K562 (cell line): ENCODE data around the gene HCN1. TPM values are rescaled to one million over a fixed set of nuclear protein-coding genes. Genes with fewer than 3 reads are reported as not detected.
"Not testable (repeated sequence)": the region's sequence is repeated elsewhere in the genome, so short reads cannot be mapped to it uniquely, and the experiment has no call there.

Experiments
- ATAC-seq: fragments of 200-7000 bp; cut with Tn5 transposase; 3 replicates; pipeline ENCODE4 v1.9.1; 2020; ENCODE audit warnings: moderate library complexity
- BruUV-seq: library from RNA; stranded (reverse); fragments of 400-500 nt; replicated peaks from 2 replicates; lab custom pipeline; 2021; lab: Mats Ljungman, UMichigan
- CTCF ChIA-PET: fragments of 300-600 bp; formaldehyde crosslinking; extraction: SDS; loops from one replicate; lab custom pipeline; 2021; ENCODE audit warnings: low intra/inter-chr PET ratio; lab: Yijun Ruan, JAX
- POLR2A ChIA-PET: fragments of 300-600, 350-650 bp; sonication (Branson Sonifier 250); formaldehyde crosslinking; extraction: SDS; loops from one replicate; lab custom pipeline; 2021; ENCODE audit warnings: antibody characterized with exemption, inconsistent platforms; lab: Yijun Ruan, JAX
- DNase-seq, 4 experiments: peaks; one replicate each; pipeline versions ENCODE4 v3.0.0 to v3.0.0-alpha.2; 2011 to 2018; ENCODE audit warnings: low spot score in 3 of 4, mixed read lengths in 3 of 4; ENCODE audit errors: extremely low read depth in 1 of 4
- FAIRE-seq: peaks from 2 replicates; lab custom pipeline; 2011; peaks lifted over from hg19 to GRCh38; lab: Jason Lieb, UNC
- H2AFZ ChIP-seq: 2 replicates; pipeline ENCODE4 v1.6.0; 2011; ENCODE audit warnings: low read depth, low read length, control low read depth, inconsistent platforms
- H3K27ac ChIP-seq: fragments of 200-600 bp; 3 replicates; pipeline ENCODE4 v1.8.0; 2011; ENCODE audit warnings: low read depth, mild to moderate bottlenecking, control low read depth, inconsistent platforms, low read length, moderate library complexity, mixed read lengths; ENCODE audit errors: extremely low read depth
- H3K27me3 ChIP-seq, 2 experiments: fragments of 300-600 bp in 1 of 2; 2 replicates in 1 of 2; 3 replicates in 1 of 2; pipeline versions ENCODE4 v1.6.0 to v1.8.0; 2011; ENCODE audit warnings: inconsistent platforms in 2 of 2, low read length in 2 of 2, mild to moderate bottlenecking in 1 of 2, mixed read lengths in 1 of 2, moderate library complexity in 1 of 2; ENCODE audit not compliant: control insufficient read depth in 2 of 2, insufficient read depth in 2 of 2
- H3K36me3 ChIP-seq: fragments of 300-600 bp; 3 replicates; pipeline ENCODE4 v1.8.0; 2011; ENCODE audit warnings: mild to moderate bottlenecking, low read length, inconsistent platforms; ENCODE audit not compliant: control insufficient read depth, insufficient read depth
- H3K4me1 ChIP-seq, 2 experiments: fragments of 200-600 bp in 1 of 2; replicated peaks in 1 of 2; 2 replicates in 1 of 2; 3 replicates in 1 of 2; pipeline versions ENCODE4 v1.5.1 to v1.8.0; 2011; ENCODE audit warnings: inconsistent platforms in 2 of 2, low read length in 2 of 2, mild to moderate bottlenecking in 1 of 2, mixed read lengths in 1 of 2, moderate library complexity in 1 of 2; ENCODE audit not compliant: control insufficient read depth in 2 of 2, insufficient read depth in 2 of 2
- H3K4me2 ChIP-seq: 2 replicates; pipeline ENCODE4 v1.6.1; 2011; ENCODE audit warnings: low read length, control low read depth, inconsistent platforms, mixed read lengths; ENCODE audit not compliant: insufficient read depth
- H3K4me3 ChIP-seq: fragments of 200-600 bp; sonication (generic), shearing (Covaris generic); 2 replicates; pipeline ENCODE4 v1.5.1; 2016; ENCODE audit warnings: control low read depth, inconsistent platforms
- H3K79me2 ChIP-seq: fragments of 200-600 bp; 3 replicates; pipeline ENCODE4 v1.8.0; 2011; ENCODE audit warnings: low read length, inconsistent platforms; ENCODE audit not compliant: control insufficient read depth, insufficient read depth
- H3K9ac ChIP-seq, 2 experiments: 2 replicates each; pipeline versions ENCODE4 v1.6.0 to v1.6.1; 2011; ENCODE audit warnings: low read depth in 2 of 2, low read length in 2 of 2, control low read depth in 1 of 2, inconsistent platforms in 1 of 2, mild to moderate bottlenecking in 1 of 2, mixed read lengths in 1 of 2; ENCODE audit not compliant: insufficient read depth in 1 of 2
- H3K9me1 ChIP-seq: one replicate; pipeline ENCODE4 v1.6.0; 2011; ENCODE audit warnings: inconsistent platforms, mild to moderate bottlenecking, low read length, moderate library complexity; ENCODE audit not compliant: control insufficient read depth, insufficient read depth
- H3K9me3 ChIP-seq: replicated peaks from 2 replicates; pipeline ENCODE4 v1.5.1; 2011; ENCODE audit warnings: low read depth, low read length, inconsistent platforms; ENCODE audit not compliant: control insufficient read depth, insufficient read depth
- H4K20me1 ChIP-seq: replicated peaks from 2 replicates; pipeline ENCODE4 v1.6.1; 2011; ENCODE audit warnings: low read length, inconsistent platforms, mixed read lengths; ENCODE audit not compliant: control insufficient read depth, insufficient read depth
- ELF4 ChIP-seq: fragments of 450-650 bp; formaldehyde crosslinking; IDR thresholded peaks from 2 replicates; pipeline ENCODE4 v1.4.0; 2022; ENCODE audit warnings: missing genetic modification characterization
- ERF ChIP-seq: fragments of 450-650 bp; formaldehyde crosslinking; IDR thresholded peaks from 2 replicates; pipeline ENCODE4 v1.4.0; 2020; ENCODE audit warnings: mild to moderate bottlenecking, mixed read lengths
- MTF1 ChIP-seq: fragments of 250-450 bp; sonication (Bioruptor Pico); IDR thresholded peaks from 2 replicates; pipeline ENCODE4 v1.9.0; 2021; ENCODE audit warnings: moderate library complexity, mild to moderate bottlenecking, inconsistent platforms, borderline replicate concordance
- PHF8 ChIP-seq: fragments of 200-600 bp; sonication (generic); IDR thresholded peaks from 2 replicates; pipeline ENCODE4 v1.6.1; 2012; ENCODE audit warnings: mixed run types, mild to moderate bottlenecking, inconsistent platforms, low read length, moderate library complexity, borderline replicate concordance
- POLR2AphosphoS5 ChIP-seq: IDR thresholded peaks from 2 replicates; pipeline ENCODE4 v1.6.1; 2011; ENCODE audit warnings: mild to moderate bottlenecking, low read depth, low read length, moderate library complexity; ENCODE audit not compliant: control insufficient read depth, insufficient read depth
- U2AF1 ChIP-seq: fragments of 200-400 bp; formaldehyde crosslinking; optimal IDR thresholded peaks from 2 replicates; pipeline ENCODE3; 2017; ENCODE audit warnings: mild to moderate bottlenecking, low read depth, low read length, moderate library complexity
- ZNF232 ChIP-seq: sonication (generic); formaldehyde crosslinking; IDR thresholded peaks from 2 replicates; pipeline ENCODE4 v1.8.0; 2022; ENCODE audit warnings: mild to moderate bottlenecking, missing genetic modification reagents
- ZNF449 ChIP-seq: fragments of 250-450 bp; sonication (Bioruptor Pico); IDR thresholded peaks from 2 replicates; pipeline ENCODE4 v1.8.0; 2022; ENCODE audit warnings: moderate library complexity, mild to moderate bottlenecking, inconsistent platforms
- ZNF707 ChIP-seq: fragments of 250-450 bp; sonication (Bioruptor Pico); conservative IDR thresholded peaks from 2 replicates; pipeline ENCODE4 v1.8.0; 2022; ENCODE audit warnings: inconsistent platforms, mild to moderate bottlenecking, moderate library complexity
- WGBS: fragments of 100-300 bp; shearing (Covaris generic); methylation state at CpG from one replicate; pipeline ENCODE4 v1.1.6; 2016; ENCODE audit warnings: low coverage, mixed read lengths; ENCODE audit not compliant: insufficient coverage; ENCODE audit errors: missing lambda C conversion rate; 5-methylcytosine and 5-hydroxymethylcytosine counted together
- in situ Hi-C: fragments of 300-500 bp; cut with MboI; formaldehyde crosslinking; loops from 4 replicates; pipeline ENCODE4 v1.15.0; 2018; ENCODE audit warnings: inconsistent platforms, mixed read lengths
- intact Hi-C: fragments of 100-400 bp; cut with micrococcal nuclease; formaldehyde crosslinking; loops from 2 replicates; pipeline ENCODE4 v1.14.2; 2022
- polyA plus RNA-seq, 8 experiments: library from polyadenylated mRNA; depleted of rRNA in 4 of 8; stranded (reverse) in 5 of 8; unstranded in 3 of 8; fragments of >200 nt; fragmentation: Nextera tagmentation in 2 of 8; fragmentation: Illumina TruSeq in 1 of 8; extraction: Ambion mirVana in 2 of 8; extraction: Trizol in 1 of 8; gene quantifications; 2 replicates each; pipeline versions ENCODE4 v1.2.1 to v1.2.3, GENCODE V29; 2011 to 2014; ENCODE audit warnings: inconsistent platforms in 1 of 8, missing spikeins in 1 of 8
- total RNA-seq, 7 experiments: library from RNA; depleted of rRNA in 6 of 7; stranded (reverse); fragments of >200 nt in 6 of 7; fragmentation: Illumina TruSeq in 2 of 7; extraction: Trizol in 2 of 7; gene quantifications; 2 replicates each; pipeline versions ENCODE4 v1.2.1 to v1.2.3, GENCODE V29; 2011 to 2021; ENCODE audit warnings: low replicate concordance in 1 of 7
- TF ChIP-seq, protein P1 (sequence below): fragments of 250-450 bp; sonication (Bioruptor Pico); IDR thresholded peaks from 2 replicates; pipeline ENCODE4 v1.8.0; 2022; ENCODE audit warnings: inconsistent platforms, mild to moderate bottlenecking, moderate library complexity, borderline replicate concordance

Gene HCN1
- total and polyA plus RNA-seq, 9 of the 15 experiments (the other 6 are each of a cell fraction or from before 2014, with no cell fraction given) = not detected

DNA sequence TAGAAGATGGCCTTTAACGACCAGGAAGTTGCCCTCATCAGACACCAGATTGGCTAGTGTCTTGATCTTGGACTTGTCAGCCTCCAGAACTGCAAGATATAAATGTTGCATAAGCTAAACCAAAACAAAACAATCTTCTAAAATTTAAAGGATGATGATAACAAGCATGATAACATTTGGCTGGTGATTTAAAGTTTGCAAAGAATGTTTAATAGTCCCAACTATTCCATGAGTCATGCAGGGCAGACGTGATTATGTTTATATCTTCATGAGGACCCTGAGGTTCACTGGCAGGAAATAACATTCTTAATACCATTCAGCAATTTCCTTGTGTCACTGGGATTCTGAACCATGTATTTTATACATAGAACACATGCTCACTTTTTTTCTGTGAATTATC is 319.8 kb downstream of the HCN1 start (continued):
- TF ChIP-seq ZNF232 (CRISPR knock-in tag) (no peak), PHF8 (no peak), U2AF1 (no peak), POLR2AphosphoS5 (no peak)

DNA sequence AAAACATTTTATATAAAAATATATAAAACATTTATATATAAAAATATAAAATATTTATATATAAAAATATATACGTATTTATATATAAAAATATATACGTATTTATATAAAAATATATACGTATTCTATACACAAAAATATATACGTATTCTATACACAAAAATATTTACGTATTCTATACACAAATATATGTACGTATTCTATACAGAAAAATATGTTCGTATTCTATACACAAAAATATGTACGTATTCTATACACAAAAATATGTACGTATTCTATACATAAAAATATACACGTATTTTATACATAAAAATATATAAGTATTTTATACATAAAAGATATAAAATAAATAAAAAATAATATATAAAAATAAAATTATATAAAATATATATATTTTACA is 323.6 kb downstream of the HCN1 start:
- WGBS = 62% methylated on average over 10 of the region's 10 CpGs
- Histone ChIP-seq H3K4me1 (no peaks in the 10 kb centered on the region), H3K79me2 (no peaks in the 10 kb centered on the region), H3K36me3 (no peaks in the 10 kb centered on the region), H3K27ac (no peak overlapping the region), H3K4me3 (no peak overlapping the region), H3K9me1 (no peaks in the 10 kb centered on the region), H3K9ac (no peak overlapping the region), H3K9me3 (no peaks in the 10 kb centered on the region), H3K4me2 (no peak overlapping the region), H2AFZ (no peak overlapping the region), H3K27me3 (no peaks in the 10 kb centered on the region), H4K20me1 (no peaks in the 10 kb centered on the region)
- TF ChIP-seq, protein P1, sequence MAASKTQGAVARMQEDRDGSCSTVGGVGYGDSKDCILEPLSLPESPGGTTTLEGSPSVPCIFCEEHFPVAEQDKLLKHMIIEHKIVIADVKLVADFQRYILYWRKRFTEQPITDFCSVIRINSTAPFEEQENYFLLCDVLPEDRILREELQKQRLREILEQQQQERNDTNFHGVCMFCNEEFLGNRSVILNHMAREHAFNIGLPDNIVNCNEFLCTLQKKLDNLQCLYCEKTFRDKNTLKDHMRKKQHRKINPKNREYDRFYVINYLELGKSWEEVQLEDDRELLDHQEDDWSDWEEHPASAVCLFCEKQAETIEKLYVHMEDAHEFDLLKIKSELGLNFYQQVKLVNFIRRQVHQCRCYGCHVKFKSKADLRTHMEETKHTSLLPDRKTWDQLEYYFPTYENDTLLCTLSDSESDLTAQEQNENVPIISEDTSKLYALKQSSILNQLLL = peak; percentile 24; the same call in 1 of the 2 replicates
- peak; percentile 78; the same call in 1 of the 2 replicates for TF ChIP-seq MTF1 (CRISPR knock-in tag)
- TF ChIP-seq ZNF449 (CRISPR knock-in tag) = peak; percentile 81; the same call in 1 of the 2 replicates
- 0 out of 2 replicates have a peak, but pooled peaks have one; percentile 53 for TF ChIP-seq ZNF707
- TF ChIP-seq ELF4 (CRISPR knock-in tag) = no peak
- no peak for TF ChIP-seq ERF (CRISPR knock-in tag)
- CTCF ChIA-PET = no interaction called here
- intact Hi-C loops = no loop called here
- POLR2A ChIA-PET = no interaction called here
- FAIRE-seq (no peak), DNase-seq (no peak), ATAC-seq (no peak)
- BruUV-seq = no TSS peak
- in situ Hi-C loops = no loop called here

- H3K9me1 ChIP-seq, BruUV-seq, H2AFZ ChIP-seq, H3K27me3 ChIP-seq, H3K79me2 ChIP-seq, H3K4me1 ChIP-seq, H3K9me3 ChIP-seq, H3K36me3 ChIP-seq, ATAC-seq, H3K9ac ChIP-seq, FAIRE-seq, H3K4me2 ChIP-seq, intact Hi-C loops, H4K20me1 ChIP-seq, in situ Hi-C loops, H3K4me3 ChIP-seq, POLR2A ChIA-PET, H3K27ac ChIP-seq, CTCF ChIA-PET, DNase-seq: not testable (repeated sequence)
- 4% methylated on average over 8 of the region's 8 CpGs for WGBS
Observed at GRCh38 chr5:45371423-45371822, 324.8 kb downstream of the HCN1 start.
